ENCODE results near the gene PSG1.

Gene PSG1

GRCh38 chr19:42816894-42817293 lies 62.6 kb downstream of the PSG1 start:
- DNase-seq: no peak
